MM.1S (cell line): ENCODE measurements around the gene NDUFAF8.

Experiments used
- DNase-seq: peaks from one replicate; pipeline ENCODE4 v3.0.0-alpha.2; 2015
- H2AFZ ChIP-seq: fragments of 300-600 bp; sonication (generic); 2 replicates; pipeline ENCODE4 v1.6.0; 2016; ENCODE audit warnings: antibody characterized with exemption, low read length
- H3F3A ChIP-seq: fragments of 300-600 bp; sonication (generic); 2 replicates; pipeline ENCODE4 v1.6.1; 2016; ENCODE audit warnings: mild to moderate bottlenecking, antibody characterized with exemption, low read length, moderate library complexity, mixed read lengths; ENCODE audit not compliant: insufficient read depth
- H3K27ac ChIP-seq: fragments of 300-600 bp; sonication (generic); 2 replicates; pipeline ENCODE4 v1.5.1; 2016; ENCODE audit warnings: mild to moderate bottlenecking, low read length
- H3K27me3 ChIP-seq: fragments of 300-600 bp; sonication (generic); replicated peaks from 2 replicates; pipeline ENCODE4 v1.6.0; 2016; ENCODE audit warnings: low read length; ENCODE audit not compliant: insufficient read depth
- H3K36me3 ChIP-seq: fragments of 300-600 bp; sonication (generic); replicated peaks from 2 replicates; pipeline ENCODE4 v1.6.1; 2016; ENCODE audit warnings: mild to moderate bottlenecking, low read length, mixed read lengths; ENCODE audit not compliant: insufficient read depth
- H3K4me1 ChIP-seq: fragments of 300-600 bp; sonication (generic); 2 replicates; pipeline ENCODE4 v1.6.1; 2016; ENCODE audit warnings: low read length, mixed read lengths
- H3K4me2 ChIP-seq: fragments of 300-600 bp; sonication (generic); 2 replicates; pipeline ENCODE4 v1.6.0; 2016; ENCODE audit warnings: low read depth, low read length
- H3K4me3 ChIP-seq: fragments of 300-600 bp; sonication (generic); 2 replicates; pipeline ENCODE4 v1.5.1; 2016; ENCODE audit warnings: low read length, mixed read lengths
- H3K79me2 ChIP-seq: fragments of 300-600 bp; sonication (generic); 2 replicates; pipeline ENCODE4 v1.6.1; 2016; ENCODE audit warnings: mixed run types, low read length, mixed read lengths
- H3K9ac ChIP-seq: fragments of 300-600 bp; sonication (generic); 2 replicates; pipeline ENCODE4 v1.6.1; 2016; ENCODE audit warnings: low read length, mixed read lengths
- H3K9me2 ChIP-seq: fragments of 300-600 bp; sonication (generic); replicated peaks from 2 replicates; pipeline ENCODE4 v1.6.1; 2016; ENCODE audit warnings: mild to moderate bottlenecking, low read length, mixed read lengths; ENCODE audit not compliant: insufficient read depth
- H3K9me3 ChIP-seq: fragments of 300-600 bp; sonication (generic); replicated peaks from 2 replicates; pipeline ENCODE4 v1.6.1; 2016; ENCODE audit warnings: mild to moderate bottlenecking, low read length, mixed read lengths; ENCODE audit not compliant: insufficient read depth
- H4K20me1 ChIP-seq: fragments of 300-600 bp; sonication (generic); 2 replicates; pipeline ENCODE4 v1.6.1; 2016; ENCODE audit warnings: mild to moderate bottlenecking, low read length, moderate library complexity, mixed read lengths; ENCODE audit not compliant: insufficient read depth
- EZH2 ChIP-seq: fragments of 300-600 bp; sonication (generic); optimal IDR thresholded peaks from 2 replicates; pipeline ENCODE3; 2017; ENCODE audit warnings: low read depth, mild to moderate bottlenecking, antibody characterized with exemption, low read length, mixed read lengths
- EZH2phosphoT487 ChIP-seq: fragments of 300-600 bp; sonication (generic); IDR thresholded peaks from 2 replicates; pipeline ENCODE4 v1.6.1; 2018; ENCODE audit warnings: antibody characterized with exemption, low read length
- TF ChIP-seq, protein P1 (sequence below): fragments of 300-600 bp; sonication (generic); IDR thresholded peaks from 2 replicates; pipeline ENCODE4 v1.5.1; 2016; ENCODE audit warnings: antibody characterized with exemption, low read length, mixed read lengths

The NDUFAF8 gene

DNA sequence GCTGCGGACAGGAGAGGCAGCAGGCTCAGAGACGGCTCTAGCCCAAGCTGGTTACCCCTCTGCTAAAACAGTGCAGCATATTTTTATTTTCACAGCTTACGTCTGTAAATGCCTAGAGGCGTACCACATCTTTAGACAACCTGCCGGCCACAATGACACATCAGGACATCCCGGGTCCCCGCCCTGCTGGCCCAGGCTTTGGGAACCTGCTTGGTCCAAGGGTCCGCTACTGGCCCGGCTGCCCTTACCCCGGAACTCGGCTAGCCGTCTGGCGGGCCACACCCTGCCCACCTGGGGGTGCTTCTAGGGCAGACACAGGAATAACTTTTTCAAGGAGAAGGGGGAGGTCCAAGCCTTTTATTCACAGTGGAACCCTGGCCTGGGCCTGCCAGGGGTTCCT is 20.7 kb upstream of the NDUFAF8 start:
- Histone ChIP-seq H2AFZ (no peak overlapping the region), H3K36me3 (no peaks in the 10 kb centered on the region), H3K9me2 (no peaks in the 10 kb centered on the region), H3K9me3 (no peaks in the 10 kb centered on the region), H3K27me3 (peaks cover under 1% of the 10 kb centered on the region; the same call in 1 of the 2 replicates), H3K27ac (no peak overlapping the region), H4K20me1 (no peaks in the 10 kb centered on the region), H3K4me2 (no peak overlapping the region), H3F3A (no peaks in the 10 kb centered on the region), H3K9ac (no peak overlapping the region), H3K4me1 (peaks cover 9% of the 10 kb centered on the region), H3K79me2 (peaks cover 13% of the 10 kb centered on the region; the same call in 1 of the 2 replicates), H3K4me3 (no peak overlapping the region)
- TF ChIP-seq EZH2, result no peak
- DNase-seq, result no peak

DNA sequence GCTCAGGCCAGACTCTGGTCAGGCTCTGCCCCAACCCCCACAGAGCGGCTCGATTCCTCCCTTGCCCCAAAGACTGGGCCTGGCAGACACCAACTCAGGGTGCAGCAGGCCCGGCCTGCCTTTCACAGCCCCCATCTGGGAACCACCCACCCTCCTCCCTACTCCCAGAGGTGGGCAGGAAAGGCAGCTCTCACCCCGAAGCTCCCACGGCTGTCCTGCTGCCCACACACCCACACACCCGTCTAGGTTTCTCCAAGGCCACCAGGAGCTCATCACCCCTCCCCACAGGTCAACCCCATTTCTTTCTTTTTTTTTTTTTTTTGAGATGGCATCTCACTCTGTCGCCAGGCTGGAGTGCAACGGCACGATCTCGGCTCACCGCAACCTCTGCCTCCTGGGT is 20.1 kb upstream of the NDUFAF8 start:
- TF ChIP-seq EZH2 (no peak), EZH2phosphoT487 (no peak)
- TF ChIP-seq, protein P1, sequence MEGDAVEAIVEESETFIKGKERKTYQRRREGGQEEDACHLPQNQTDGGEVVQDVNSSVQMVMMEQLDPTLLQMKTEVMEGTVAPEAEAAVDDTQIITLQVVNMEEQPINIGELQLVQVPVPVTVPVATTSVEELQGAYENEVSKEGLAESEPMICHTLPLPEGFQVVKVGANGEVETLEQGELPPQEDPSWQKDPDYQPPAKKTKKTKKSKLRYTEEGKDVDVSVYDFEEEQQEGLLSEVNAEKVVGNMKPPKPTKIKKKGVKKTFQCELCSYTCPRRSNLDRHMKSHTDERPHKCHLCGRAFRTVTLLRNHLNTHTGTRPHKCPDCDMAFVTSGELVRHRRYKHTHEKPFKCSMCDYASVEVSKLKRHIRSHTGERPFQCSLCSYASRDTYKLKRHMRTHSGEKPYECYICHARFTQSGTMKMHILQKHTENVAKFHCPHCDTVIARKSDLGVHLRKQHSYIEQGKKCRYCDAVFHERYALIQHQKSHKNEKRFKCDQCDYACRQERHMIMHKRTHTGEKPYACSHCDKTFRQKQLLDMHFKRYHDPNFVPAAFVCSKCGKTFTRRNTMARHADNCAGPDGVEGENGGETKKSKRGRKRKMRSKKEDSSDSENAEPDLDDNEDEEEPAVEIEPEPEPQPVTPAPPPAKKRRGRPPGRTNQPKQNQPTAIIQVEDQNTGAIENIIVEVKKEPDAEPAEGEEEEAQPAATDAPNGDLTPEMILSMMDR, result no peak

DNA sequence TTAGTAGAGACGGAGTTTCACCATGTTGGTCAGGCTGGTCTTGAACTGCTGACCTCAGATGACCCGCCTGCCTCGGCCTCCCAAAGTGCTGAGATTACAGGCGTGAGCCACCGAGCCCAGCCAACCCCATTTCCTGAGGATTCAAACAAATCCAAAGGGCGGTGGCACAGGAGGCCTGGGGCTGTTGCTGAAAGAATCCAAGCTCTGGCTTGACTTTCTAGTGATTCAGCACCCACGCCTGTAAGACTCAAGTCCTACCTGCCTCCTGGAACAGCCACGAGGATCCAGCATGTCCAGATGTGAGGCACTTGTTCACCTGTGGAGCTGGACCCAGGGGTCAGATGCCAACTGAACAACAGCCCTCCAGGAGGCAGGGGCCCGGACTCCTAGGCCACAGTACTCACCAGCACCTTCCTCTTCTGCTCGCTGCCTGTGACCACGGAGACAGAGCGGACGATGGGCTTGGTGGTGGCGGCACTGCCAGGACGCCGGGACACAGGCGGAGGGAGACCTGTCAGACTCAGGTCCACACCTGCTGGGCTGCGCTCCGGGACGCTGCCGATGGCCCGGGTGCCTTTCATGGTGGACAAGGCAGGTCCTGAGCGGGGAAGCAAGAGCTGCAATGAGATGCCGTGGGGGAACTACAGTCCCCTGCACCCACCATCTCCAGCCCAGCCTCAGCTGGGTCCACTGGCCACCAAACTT is 19.5 kb upstream of the NDUFAF8 start:
- Histone ChIP-seq H3K27ac (no peak overlapping the region), H3K9me3 (no peaks in the 10 kb centered on the region), H3K27me3 (peaks cover 8% of the 10 kb centered on the region; the same call in 1 of the 2 replicates), H3K9ac (no peak overlapping the region), H3K9me2 (no peaks in the 10 kb centered on the region), H3K4me1 (peaks cover 14% of the 10 kb centered on the region), H3K36me3 (no peaks in the 10 kb centered on the region), H3K4me3 (no peak overlapping the region), H3F3A (no peaks in the 10 kb centered on the region), H2AFZ (no peak overlapping the region), H3K79me2 (peaks cover 13% of the 10 kb centered on the region; the same call in 1 of the 2 replicates), H3K4me2 (no peak overlapping the region), H4K20me1 (no peaks in the 10 kb centered on the region)
- TF ChIP-seq, protein P1, result no peak
- no peak for TF ChIP-seq EZH2phosphoT487
- no peak for TF ChIP-seq EZH2
- no peak for DNase-seq

More for the DNA sequence above, 20.1 kb upstream of the NDUFAF8 start:
- no peaks in the 10 kb centered on the region for H3K9me2 ChIP-seq
- H4K20me1 ChIP-seq, result no peaks in the 10 kb centered on the region
- H3F3A ChIP-seq, result no peaks in the 10 kb centered on the region
- peaks cover 13% of the 10 kb centered on the region; the same call in 1 of the 2 replicates for H3K79me2 ChIP-seq
- no peak for DNase-seq
- H3K27me3 ChIP-seq, result peaks cover 6% of the 10 kb centered on the region; the same call in 1 of the 2 replicates
- no peak overlapping the region for H3K9ac ChIP-seq
- H3K4me2 ChIP-seq, result no peak overlapping the region
- no peak overlapping the region for H3K4me3 ChIP-seq
- no peaks in the 10 kb centered on the region for H3K36me3 ChIP-seq
- peaks cover 14% of the 10 kb centered on the region for H3K4me1 ChIP-seq
- no peaks in the 10 kb centered on the region for H3K9me3 ChIP-seq
- no peak overlapping the region for H3K27ac ChIP-seq
- H2AFZ ChIP-seq, result no peak overlapping the region

DNA sequence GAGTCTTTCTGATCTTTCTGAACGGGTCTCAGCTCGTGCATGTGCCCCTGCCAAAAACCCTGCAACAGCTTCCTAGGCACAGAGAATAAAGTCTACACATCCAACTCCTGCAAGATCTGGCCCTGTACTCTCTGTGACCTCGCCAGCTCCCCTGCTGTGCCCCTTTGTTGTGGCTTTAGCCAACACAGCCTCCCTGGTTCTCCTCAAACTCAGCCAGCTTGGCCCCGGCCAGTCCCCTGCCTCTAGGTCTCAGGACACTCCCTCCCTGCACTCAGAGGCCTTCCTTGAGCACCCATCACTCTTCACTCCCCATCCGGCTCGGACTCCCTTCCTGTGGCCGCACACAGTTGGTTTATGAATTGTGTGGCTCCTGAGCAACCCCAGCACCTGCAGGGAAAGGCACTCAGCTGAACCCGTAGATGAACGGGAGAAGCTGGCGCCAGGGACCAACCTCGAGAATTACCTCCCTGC is 17.7 kb upstream of the NDUFAF8 start:
- Histone ChIP-seq H3K4me2 (peak overlapping the region; percentile 95; the same call in 1 of the 2 replicates), H3F3A (no peaks in the 10 kb centered on the region), H3K36me3 (no peaks in the 10 kb centered on the region), H3K27ac (no peak overlapping the region), H2AFZ (no peak overlapping the region), H3K9me3 (no peaks in the 10 kb centered on the region), H3K9ac (no peak overlapping the region), H3K27me3 (peaks cover 17% of the 10 kb centered on the region; the same call in 1 of the 2 replicates), H3K4me3 (peak overlapping the region; percentile 97; the same call in 1 of the 2 replicates), H4K20me1 (no peaks in the 10 kb centered on the region), H3K9me2 (no peaks in the 10 kb centered on the region), H3K4me1 (peaks cover 14% of the 10 kb centered on the region), H3K79me2 (peaks cover 13% of the 10 kb centered on the region; the same call in 1 of the 2 replicates)
- TF ChIP-seq, protein P1, result no peak
- TF ChIP-seq EZH2 (no peak), EZH2phosphoT487 (no peak)
- no peak for DNase-seq
